Cerebellar cortex (tissue), 1 donor: ENCODE data around the gene PTPRD.

ENCODE experiments used
- DNase-seq: peaks from one replicate; pipeline ENCODE4 v3.0.0-alpha.2; 2015; ENCODE audit warnings: low spot score

The PTPRD gene

GRCh38 chr9:8436786-8437185 lies 2176.0 kb downstream of the PTPRD start:
- no peak for DNase-seq

DNA sequence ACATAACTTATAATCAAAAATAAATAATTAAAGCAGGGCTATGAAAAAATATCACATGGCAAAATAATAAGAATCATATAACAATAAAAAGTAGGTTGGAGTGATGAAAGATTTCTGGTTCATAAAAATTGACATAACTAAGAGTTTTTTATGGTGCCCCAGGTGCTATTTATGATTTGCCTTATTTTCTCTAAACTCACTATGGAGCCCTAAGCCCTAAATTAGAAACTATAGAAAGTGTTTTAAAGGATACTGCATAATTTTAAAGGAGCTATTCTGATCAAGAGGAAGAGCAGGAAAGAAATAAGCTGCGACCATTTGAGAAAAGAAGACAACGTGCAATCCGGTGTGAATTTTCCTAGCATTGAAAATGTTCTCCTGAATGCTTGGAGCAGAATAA lies 2178.2 kb downstream of the PTPRD start:
- no peak for DNase-seq

- DNase-seq, result no peak
Measured at GRCh38 chr9:8432224-8432623, 2180.6 kb downstream of the PTPRD start.

- DNase-seq, result peak; percentile 37
Measured at GRCh38 chr9:8431505-8431904, 2181.3 kb downstream of the PTPRD start.

DNA sequence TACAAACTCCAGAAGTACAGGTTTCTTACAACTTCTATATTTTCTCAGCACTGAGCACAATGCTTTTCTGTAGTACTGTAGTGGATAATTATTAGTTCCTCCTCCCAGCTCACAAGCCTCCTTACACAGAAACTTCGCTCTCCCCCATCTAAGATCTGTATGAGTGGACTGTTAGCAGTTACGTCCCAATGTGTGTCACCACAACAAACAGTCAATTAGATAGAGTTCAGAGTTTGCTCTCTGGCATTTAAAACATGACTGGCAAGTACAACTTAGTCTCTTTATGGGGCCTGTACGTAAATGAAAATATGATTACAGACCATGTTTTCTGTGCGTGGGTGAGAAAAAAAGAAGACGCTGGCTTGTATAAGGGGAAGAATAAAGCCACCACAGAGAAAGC lies 2181.9 kb downstream of the PTPRD start:
- no peak for DNase-seq

DNA sequence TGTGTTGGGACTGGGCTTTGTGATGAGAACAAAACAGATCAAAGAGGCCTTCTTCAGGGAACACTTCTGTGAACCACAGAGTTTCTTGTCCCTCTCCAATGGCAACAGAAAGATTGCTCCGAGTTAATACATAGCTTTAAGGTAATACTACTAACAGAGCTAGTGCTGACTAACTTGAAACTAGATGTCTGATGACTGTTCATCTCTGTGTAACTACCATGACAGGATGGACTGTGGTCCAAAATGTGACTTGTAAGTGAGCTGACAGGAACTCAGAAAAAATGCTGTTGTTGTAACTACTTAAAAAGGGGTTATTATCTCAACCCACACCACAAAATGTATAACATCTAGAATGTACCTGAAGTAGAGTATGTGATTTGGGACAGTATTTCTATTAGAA lies 2183.0 kb downstream of the PTPRD start:
- DNase-seq, result no peak

DNA sequence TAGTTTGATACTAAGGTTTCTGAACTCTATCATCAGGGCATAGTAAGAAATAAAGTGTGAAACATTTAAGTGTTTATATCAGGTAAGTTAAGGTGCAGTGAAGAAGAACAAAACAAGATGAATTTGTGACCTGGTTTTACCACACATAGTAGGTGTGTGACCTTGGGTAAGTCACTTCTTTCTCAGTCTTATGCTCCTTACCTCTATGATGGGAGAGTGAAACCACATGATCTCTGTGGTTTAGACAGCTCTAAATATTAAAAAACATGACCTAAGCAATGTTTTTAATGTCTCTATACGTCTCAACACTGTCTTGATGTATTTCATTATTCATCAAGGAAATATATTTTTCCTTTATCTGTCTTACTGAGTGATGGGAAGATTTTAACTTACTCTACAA lies 2183.6 kb downstream of the PTPRD start:
- no peak for DNase-seq

GRCh38 chr9:8428389-8428788 lies 2184.4 kb downstream of the PTPRD start:
- DNase-seq, result no peak

GRCh38 chr9:8424786-8425410 lies 2187.9 kb downstream of the PTPRD start:
- DNase-seq, result no peak

DNA sequence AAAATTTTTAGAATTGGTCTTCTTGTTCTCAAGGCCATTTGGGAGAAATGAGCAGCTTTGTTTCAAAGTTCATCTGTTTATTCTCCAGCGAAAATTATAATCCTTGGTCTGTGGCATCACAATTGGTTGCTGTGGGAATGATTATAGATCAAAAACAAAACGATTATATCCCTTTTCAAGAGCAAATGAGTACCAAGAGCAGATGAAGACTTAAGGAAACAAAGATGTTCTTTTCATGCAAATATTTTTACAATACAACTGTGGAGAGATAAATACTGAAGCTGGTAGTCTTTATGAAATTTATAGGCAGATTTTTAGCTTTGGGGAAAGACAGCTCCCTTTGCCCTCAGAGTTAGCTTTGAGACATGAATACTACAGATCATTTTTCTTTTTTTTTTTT lies 2192.4 kb downstream of the PTPRD start:
- no peak for DNase-seq

GRCh38 chr9:8419596-8420275 lies 2193.1 kb downstream of the PTPRD start:
- DNase-seq, result no peak

GRCh38 chr9:8417341-8417740 lies 2195.5 kb downstream of the PTPRD start:
- DNase-seq, result no peak

DNA sequence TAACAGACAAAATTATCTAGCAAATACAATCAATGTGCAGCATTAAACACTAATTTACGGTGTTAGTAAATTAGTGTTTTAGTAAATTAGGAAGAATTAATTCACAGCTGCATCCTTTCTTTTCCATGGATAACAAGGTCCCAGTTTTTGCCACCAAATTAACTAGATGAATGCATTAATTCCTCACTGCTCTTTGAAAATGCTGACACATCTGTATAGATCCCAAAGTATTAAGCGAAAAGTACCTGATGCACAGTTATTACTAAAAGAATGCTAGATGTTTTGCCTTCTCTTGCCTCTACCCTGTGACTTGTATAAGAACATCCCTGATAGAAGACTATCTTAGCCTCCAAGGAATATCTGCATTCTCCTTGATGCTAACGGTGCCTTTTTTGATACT lies 2200.5 kb downstream of the PTPRD start:
- DNase-seq, result no peak

GRCh38 chr9:8408575-8409190 lies 2204.1 kb downstream of the PTPRD start:
- DNase-seq, result no peak

DNA sequence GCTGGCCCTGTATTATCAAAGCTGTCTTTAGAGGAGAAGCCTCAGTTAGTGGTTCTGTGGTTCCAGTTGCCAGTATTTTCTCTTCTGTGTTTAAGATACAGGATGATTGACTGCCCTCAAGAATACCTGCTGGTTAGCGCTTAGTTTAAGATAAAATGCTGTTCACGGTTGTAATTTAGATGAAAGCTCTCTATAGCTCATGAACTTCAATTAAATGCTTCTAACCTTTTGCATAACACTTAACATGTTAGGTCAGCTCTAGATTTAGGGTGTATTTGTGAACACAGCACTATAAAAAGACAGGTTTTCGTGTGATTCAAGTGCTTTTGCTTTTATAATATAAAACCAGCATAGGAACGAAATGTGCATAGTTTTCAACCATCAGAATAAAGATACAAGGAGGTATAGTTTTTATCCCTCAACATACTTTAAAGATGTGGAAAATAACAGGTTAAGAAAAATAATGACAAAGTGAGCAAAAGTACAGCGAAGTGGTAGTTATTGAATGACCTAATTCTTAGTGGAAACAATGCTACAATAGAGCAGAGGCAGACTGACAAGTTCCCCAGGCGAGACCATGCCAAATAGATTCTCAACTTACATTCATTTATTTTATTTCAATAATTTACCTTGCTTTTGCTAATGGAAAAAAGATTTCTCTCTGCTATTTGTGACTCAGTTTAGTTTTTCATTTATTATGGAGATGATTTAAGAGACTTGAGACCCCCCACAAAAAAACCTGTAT lies 2210.7 kb downstream of the PTPRD start:
- no peak for DNase-seq

- DNase-seq, result no peak
Measured at GRCh38 chr9:8400378-8400777, 2212.4 kb downstream of the PTPRD start.

DNA sequence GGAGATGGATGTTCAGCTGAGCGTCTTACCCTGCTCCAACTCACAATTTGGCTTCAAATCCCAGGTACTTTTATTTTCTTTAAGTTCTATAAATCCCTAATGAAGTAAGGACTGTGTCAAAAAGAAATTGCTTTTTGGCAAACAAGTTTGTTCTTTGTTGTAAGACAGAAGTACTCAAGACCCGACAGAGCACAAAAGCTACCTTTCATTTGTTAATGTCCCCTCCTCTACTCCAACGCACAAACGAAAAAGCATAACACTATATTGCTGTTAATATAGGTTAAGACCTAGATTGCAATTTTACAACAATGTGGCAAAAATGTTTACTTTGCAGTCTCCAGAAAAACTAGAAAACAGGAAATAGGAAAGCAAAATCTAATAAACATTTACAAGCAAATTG lies 2217.8 kb downstream of the PTPRD start:
- DNase-seq, result no peak

GRCh38 chr9:8394341-8394740 lies 2218.5 kb downstream of the PTPRD start:
- DNase-seq, result no peak

DNA sequence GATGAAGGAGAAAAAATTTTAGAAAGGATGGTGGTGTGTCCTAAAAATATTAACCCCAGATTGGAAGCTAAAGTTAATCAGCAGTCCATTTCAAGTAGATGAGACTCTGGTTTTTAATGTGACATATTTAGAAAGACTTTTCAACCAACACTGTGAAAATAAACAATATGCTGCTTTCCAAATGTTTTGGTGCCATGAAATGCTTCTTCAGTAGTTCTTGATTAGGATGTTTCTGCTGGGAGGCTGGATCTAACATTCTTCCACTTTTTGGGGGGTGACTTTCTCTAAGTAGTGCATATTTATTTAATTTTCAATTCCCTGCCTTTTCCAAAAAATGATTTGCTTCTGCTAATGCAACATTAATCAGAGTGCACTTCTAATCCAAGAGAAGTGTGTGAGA lies 2219.9 kb downstream of the PTPRD start:
- DNase-seq, result no peak

DNA sequence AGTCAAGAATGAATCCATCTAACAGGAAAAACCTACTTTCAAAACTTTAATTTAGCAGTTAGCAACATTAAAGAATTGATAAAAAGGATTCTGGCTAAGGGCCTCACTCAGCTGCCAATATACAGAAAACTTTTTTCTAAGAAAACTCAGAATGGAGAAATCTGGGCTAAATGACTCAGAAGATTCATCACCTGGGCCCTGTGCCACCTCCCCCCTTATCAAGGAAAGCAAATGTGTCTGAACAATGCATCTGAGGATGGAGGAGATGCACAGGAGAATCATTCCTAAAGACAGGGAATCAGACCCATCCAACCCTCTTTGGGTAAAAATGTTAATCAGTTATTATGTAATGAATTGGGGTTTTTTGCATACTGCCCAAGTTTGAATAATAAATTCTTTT lies 2221.2 kb downstream of the PTPRD start:
- DNase-seq, result no peak

- no peak for DNase-seq
Measured at GRCh38 chr9:8391132-8391531, 2221.7 kb downstream of the PTPRD start.

- no peak for DNase-seq
Measured at GRCh38 chr9:8390571-8390970, 2222.2 kb downstream of the PTPRD start.

DNA sequence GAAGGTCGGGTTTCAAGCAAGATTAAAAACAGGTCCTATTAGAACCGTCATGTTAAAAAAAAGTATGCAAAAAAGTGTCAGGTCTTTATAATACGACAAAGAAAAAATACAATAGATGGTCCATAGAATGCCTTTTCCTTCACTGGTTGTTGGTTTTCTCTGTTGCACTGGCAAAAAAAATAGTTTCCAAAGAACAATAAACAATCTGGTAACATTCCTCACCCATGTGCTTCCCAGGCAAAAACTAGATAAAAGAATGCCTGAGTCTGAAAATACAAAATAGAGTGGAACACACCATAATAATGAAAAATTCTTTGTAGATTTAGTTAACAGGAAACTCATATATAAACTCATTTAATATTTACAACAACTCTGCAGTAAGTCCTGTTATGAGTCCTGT lies 2223.3 kb downstream of the PTPRD start:
- DNase-seq, result no peak
